Trophoblast cell (in vitro differentiated cells and primary cell): ENCODE measurements around the gene PRDM11.

Experiments
- DNase-seq, 2 donors: peaks; one replicate each; pipeline ENCODE4 v3.0.0-alpha.2; 2016
- H2AFZ ChIP-seq: 2 replicates; pipeline ENCODE4 v1.6.1; 2013; ENCODE audit warnings: low read length, moderate library complexity, mild to moderate bottlenecking; ENCODE audit not compliant: insufficient read depth, poor library complexity
- H2AK5ac ChIP-seq: 2 replicates; pipeline ENCODE4 v1.6.1; 2013; ENCODE audit warnings: mild to moderate bottlenecking, low read length
- H2BK120ac ChIP-seq: 2 replicates; pipeline ENCODE4 v1.6.1; 2013; ENCODE audit warnings: low read length, mild to moderate bottlenecking, moderate library complexity; ENCODE audit not compliant: insufficient read depth, poor library complexity
- H2BK12ac ChIP-seq: 2 replicates; pipeline ENCODE4 v1.6.1; 2013; ENCODE audit warnings: mild to moderate bottlenecking, low read length, moderate library complexity
- H2BK5ac ChIP-seq: 2 replicates; pipeline ENCODE4 v1.6.1; 2013; ENCODE audit warnings: low read length, low read depth, moderate library complexity, mild to moderate bottlenecking; ENCODE audit not compliant: poor library complexity
- H3K14ac ChIP-seq: 2 replicates; pipeline ENCODE4 v1.6.1; 2013; ENCODE audit warnings: mild to moderate bottlenecking, low read length
- H3K18ac ChIP-seq: 2 replicates; pipeline ENCODE4 v1.6.1; 2013; ENCODE audit warnings: mild to moderate bottlenecking, low read length
- H3K23ac ChIP-seq: 2 replicates; pipeline ENCODE4 v1.6.1; 2013; ENCODE audit warnings: low read length
- H3K27ac ChIP-seq: 2 replicates; pipeline ENCODE4 v1.5.1; 2013; ENCODE audit warnings: low read depth, mild to moderate bottlenecking, inconsistent platforms, low read length, moderate library complexity
- H3K27me3 ChIP-seq: 2 replicates; pipeline ENCODE4 v1.6.1; 2013; ENCODE audit warnings: inconsistent platforms, mild to moderate bottlenecking, low read length, moderate library complexity; ENCODE audit not compliant: insufficient read depth
- H3K36me3 ChIP-seq, 2 experiments: 1 replicate in 1 of 2; 2 replicates in 1 of 2; pipeline ENCODE4 v1.6.1; 2013; ENCODE audit warnings: low read length in 2 of 2, mild to moderate bottlenecking in 2 of 2, moderate library complexity in 1 of 2; ENCODE audit not compliant: insufficient read depth in 2 of 2, control insufficient read depth in 1 of 2
- H3K4ac ChIP-seq: 2 replicates; pipeline ENCODE4 v1.6.1; 2013; ENCODE audit warnings: low read depth, mild to moderate bottlenecking, low read length, moderate library complexity
- H3K4me1 ChIP-seq, 2 experiments: 1 replicate in 1 of 2; 2 replicates in 1 of 2; pipeline ENCODE4 v1.6.1; 2013; ENCODE audit warnings: low read length in 2 of 2, mild to moderate bottlenecking in 2 of 2, moderate library complexity in 1 of 2; ENCODE audit not compliant: insufficient read depth in 2 of 2, control insufficient read depth in 1 of 2
- H3K4me2 ChIP-seq: 2 replicates; pipeline ENCODE4 v1.6.1; 2013; ENCODE audit warnings: inconsistent platforms, mild to moderate bottlenecking, low read length, moderate library complexity
- H3K4me3 ChIP-seq: 2 replicates; pipeline ENCODE4 v1.5.1; 2013; ENCODE audit warnings: mild to moderate bottlenecking, low read depth, low read length, inconsistent platforms
- H3K79me1 ChIP-seq: one replicate; pipeline ENCODE4 v1.6.1; 2013; ENCODE audit warnings: low read length
- H3K79me2 ChIP-seq: 2 replicates; pipeline ENCODE4 v1.6.1; 2013; ENCODE audit warnings: low read length, mild to moderate bottlenecking; ENCODE audit not compliant: control insufficient read depth, insufficient read depth, poor library complexity
- H3K9ac ChIP-seq: 2 replicates; pipeline ENCODE4 v1.6.1; 2013; ENCODE audit warnings: mild to moderate bottlenecking, low read length
- H3K9me3 ChIP-seq: 2 replicates; pipeline ENCODE4 v1.6.1; 2013; ENCODE audit warnings: low read depth, mild to moderate bottlenecking, control low read depth, inconsistent platforms, low read length; ENCODE audit not compliant: insufficient read depth
- H4K12ac ChIP-seq: 2 replicates; pipeline ENCODE4 v1.6.1; 2013; ENCODE audit warnings: low read depth, mild to moderate bottlenecking, low read length, moderate library complexity
- H4K8ac ChIP-seq: 2 replicates; pipeline ENCODE4 v1.6.1; 2013; ENCODE audit warnings: low read depth, mild to moderate bottlenecking, low read length, moderate library complexity
- H4K91ac ChIP-seq: one replicate; pipeline ENCODE4 v1.6.1; 2013; ENCODE audit warnings: low read depth, mild to moderate bottlenecking, low read length, moderate library complexity
- WGBS: extraction: QIAGEN DNeasy Blood & Tissue Kit; methylation state at CpG from one replicate; pipeline ENCODE4 v1.1.7; 2013; ENCODE audit warnings: missing lambda C conversion rate; ENCODE audit not compliant: insufficient read length, insufficient coverage; ENCODE audit errors: extremely low coverage; 5-methylcytosine and 5-hydroxymethylcytosine counted together

PRDM11 gene

DNA sequence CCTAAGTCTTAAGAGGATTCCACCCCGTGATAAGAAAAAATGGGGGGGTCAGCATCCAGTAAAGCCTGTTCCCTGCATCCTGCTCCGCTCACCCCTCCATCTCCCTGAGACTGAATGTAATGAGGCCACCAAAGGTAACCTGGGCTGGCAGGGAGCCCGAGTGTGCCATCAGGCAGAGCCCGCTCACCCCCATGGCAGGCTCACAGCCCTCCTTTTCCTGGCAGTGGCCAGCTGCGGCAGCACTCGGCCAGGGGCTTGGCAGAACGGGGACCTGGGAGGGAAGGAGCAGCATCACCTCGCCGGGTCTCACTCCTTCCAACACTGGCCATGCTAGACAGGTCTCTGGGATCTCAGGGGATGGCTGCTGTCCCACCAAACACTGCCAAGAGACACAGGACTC is 64.4 kb downstream of the PRDM11 start:
- no peak overlapping the region for H4K12ac ChIP-seq

DNA sequence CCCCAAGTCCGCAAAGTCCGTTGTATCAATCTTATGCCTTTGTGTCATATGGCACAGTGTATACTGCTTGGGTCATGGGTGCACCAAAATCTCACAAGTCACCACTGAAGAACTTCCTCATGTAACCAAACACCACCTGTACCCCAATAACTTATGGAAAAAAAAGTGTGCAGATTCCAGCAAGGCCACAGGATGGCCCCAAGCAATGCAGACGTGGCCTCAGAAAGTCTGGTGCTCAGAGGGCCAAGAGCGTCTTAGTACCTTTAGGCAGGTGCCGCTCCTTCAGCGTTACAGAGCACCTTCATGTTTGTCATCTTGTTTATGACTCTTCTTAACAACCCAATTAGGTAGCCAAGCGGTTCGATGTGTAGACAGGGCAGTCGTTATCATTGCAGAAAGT is 65.3 kb downstream of the PRDM11 start:
- H3K14ac ChIP-seq, result no peak overlapping the region
- H4K91ac ChIP-seq, result no peak overlapping the region
- no peak overlapping the region for H3K27ac ChIP-seq
- H2AK5ac ChIP-seq, result no peak overlapping the region
- no peak overlapping the region for H2BK120ac ChIP-seq
- DNase-seq, result no peak
- no peak overlapping the region for H3K4me3 ChIP-seq
- H2BK12ac ChIP-seq, result no peak overlapping the region
- WGBS, result no CpG with 5 or more reads among the region's 9 CpGs
- no peak overlapping the region for H4K12ac ChIP-seq
- no peaks in the 10 kb centered on the region for H3K27me3 ChIP-seq
- no peaks in the 10 kb centered on the region for H3K79me2 ChIP-seq
- no peak overlapping the region for H3K4ac ChIP-seq
- no peak overlapping the region for H4K8ac ChIP-seq
- no peak overlapping the region for H2BK5ac ChIP-seq
- H3K36me3 ChIP-seq, result no peaks in the 10 kb centered on the region
- no peak overlapping the region for H3K23ac ChIP-seq
- H3K18ac ChIP-seq, result no peak overlapping the region
- no peak overlapping the region for H3K4me2 ChIP-seq
- no peaks in the 10 kb centered on the region for H3K9me3 ChIP-seq
- H2AFZ ChIP-seq, result no peak overlapping the region
- H3K4me1 ChIP-seq, result no peaks in the 10 kb centered on the region
- no peak overlapping the region for H3K9ac ChIP-seq
- no peaks in the 10 kb centered on the region for H3K79me1 ChIP-seq

More for the DNA sequence above, 64.4 kb downstream of the PRDM11 start:
- no CpG with 5 or more reads among the region's 9 CpGs for WGBS
- no peak overlapping the region for H2AK5ac ChIP-seq
- no peaks in the 10 kb centered on the region for H3K79me2 ChIP-seq
- no peaks in the 10 kb centered on the region for H3K9me3 ChIP-seq
- no peak overlapping the region for H3K14ac ChIP-seq
- no peaks in the 10 kb centered on the region for H3K4me1 ChIP-seq
- H3K27me3 ChIP-seq, result no peaks in the 10 kb centered on the region
- H2BK5ac ChIP-seq, result no peak overlapping the region
- no peak overlapping the region for H2AFZ ChIP-seq
- H3K23ac ChIP-seq, result no peak overlapping the region
- no peak overlapping the region for H3K9ac ChIP-seq
- H3K4ac ChIP-seq, result no peak overlapping the region
- H3K4me3 ChIP-seq, result no peak overlapping the region
- no peak overlapping the region for H3K18ac ChIP-seq
- H2BK12ac ChIP-seq, result no peak overlapping the region
- H4K8ac ChIP-seq, result no peak overlapping the region
- no peak for DNase-seq
- no peaks in the 10 kb centered on the region for H3K79me1 ChIP-seq
- no peaks in the 10 kb centered on the region for H3K36me3 ChIP-seq
- no peak overlapping the region for H4K91ac ChIP-seq
- no peak overlapping the region for H2BK120ac ChIP-seq
- no peak overlapping the region for H3K4me2 ChIP-seq
- no peak overlapping the region for H3K27ac ChIP-seq

DNA sequence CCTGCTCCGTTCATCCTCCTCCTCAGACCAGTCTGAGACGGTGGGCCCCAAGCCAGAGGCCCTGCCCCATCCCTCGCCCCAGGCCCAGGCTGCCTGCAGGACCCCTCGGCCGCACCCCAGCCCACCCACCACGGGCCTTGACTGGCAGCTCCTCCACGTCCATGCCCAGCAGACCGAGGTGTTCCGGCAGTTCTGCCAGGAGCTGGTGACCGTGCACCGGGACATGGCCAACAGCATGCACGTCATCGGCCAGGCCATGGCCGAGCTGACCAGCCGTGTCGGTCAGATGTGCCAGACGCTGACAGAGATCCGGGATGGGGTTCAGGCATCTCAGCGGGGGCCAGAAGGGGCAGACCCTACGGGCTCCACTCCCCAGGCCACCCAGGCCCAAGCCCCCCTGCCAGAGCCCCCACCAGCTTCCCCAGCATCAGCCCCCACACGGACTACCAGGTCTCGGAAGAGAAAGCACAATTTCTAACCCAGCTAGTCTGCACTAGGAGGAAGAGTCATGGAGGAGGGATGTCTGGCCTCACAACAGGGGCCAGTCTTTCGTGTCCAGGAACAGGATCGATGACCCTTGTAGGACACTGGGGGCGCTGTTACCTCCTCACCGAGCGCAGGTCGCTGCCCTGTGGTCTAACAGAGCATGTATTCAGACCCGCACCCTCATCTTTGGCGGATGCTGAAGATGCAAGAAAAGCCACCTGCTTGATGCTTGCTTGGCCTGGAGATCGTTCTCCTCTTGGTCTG is 66.3 kb downstream of the PRDM11 start:
- Histone ChIP-seq H2BK120ac (no peak overlapping the region), H3K27ac (no peak overlapping the region), H4K12ac (no peak overlapping the region), H3K79me2 (no peaks in the 10 kb centered on the region), H2AFZ (no peak overlapping the region), H3K9me3 (no peaks in the 10 kb centered on the region), H3K14ac (no peak overlapping the region), H3K4me1 (no peaks in the 10 kb centered on the region), H3K27me3 (no peaks in the 10 kb centered on the region), H3K23ac (no peak overlapping the region), H3K4me3 (no peak overlapping the region), H3K9ac (no peak overlapping the region), H4K91ac (no peak overlapping the region), H2AK5ac (no peak overlapping the region), H3K4me2 (no peak overlapping the region), H4K8ac (no peak overlapping the region), H3K36me3 (no peaks in the 10 kb centered on the region), H2BK5ac (no peak overlapping the region), H3K4ac (no peak overlapping the region), H3K79me1 (no peaks in the 10 kb centered on the region), H2BK12ac (no peak overlapping the region), H3K18ac (no peak overlapping the region)
- WGBS, result no CpG with 5 or more reads among the region's 31 CpGs
- DNase-seq, result no peak

DNA sequence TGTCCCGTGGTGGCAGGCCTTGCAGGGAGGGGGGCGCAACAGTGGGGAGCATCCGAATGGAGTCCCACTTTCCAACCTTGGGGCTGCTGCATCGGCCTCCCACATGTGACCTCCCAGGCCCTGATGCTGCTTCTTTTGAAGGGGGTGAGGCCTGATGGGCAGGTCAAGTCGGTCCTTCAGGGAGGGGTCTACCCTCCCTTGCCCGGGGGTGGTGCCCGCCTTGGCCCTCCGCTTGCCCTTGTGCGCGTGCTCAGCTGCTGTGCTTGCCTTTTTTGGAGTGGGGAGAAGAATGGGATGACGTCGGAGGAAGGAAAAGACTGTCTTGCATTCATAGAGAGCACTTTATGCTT is 66.9 kb downstream of the PRDM11 start:
- Histone ChIP-seq H3K4ac (no peak overlapping the region), H3K23ac (no peak overlapping the region), H3K27me3 (no peaks in the 10 kb centered on the region), H3K36me3 (no peaks in the 10 kb centered on the region), H2BK120ac (no peak overlapping the region), H3K18ac (no peak overlapping the region), H2BK5ac (no peak overlapping the region), H3K9ac (no peak overlapping the region), H2AK5ac (no peak overlapping the region), H3K4me3 (no peak overlapping the region), H3K4me1 (no peaks in the 10 kb centered on the region), H3K4me2 (no peak overlapping the region), H4K8ac (no peak overlapping the region), H2AFZ (no peak overlapping the region), H3K14ac (no peak overlapping the region), H3K79me1 (no peaks in the 10 kb centered on the region), H3K79me2 (no peaks in the 10 kb centered on the region), H4K12ac (no peak overlapping the region), H3K27ac (no peak overlapping the region), H2BK12ac (no peak overlapping the region), H4K91ac (no peak overlapping the region), H3K9me3 (no peaks in the 10 kb centered on the region)
- DNase-seq, result no peak
- WGBS, result no CpG with 5 or more reads among the region's 12 CpGs
